ENCODE data around the gene HCN3. TPM values are rescaled to one million over a fixed set of nuclear protein-coding genes. Genes with fewer than 3 reads are reported as not detected.

HCN3 gene
- polyA plus RNA-seq, 2 donors, result 2.4 to 6.6 TPM

- WGBS, 2 donors, result 55 to 57% methylated on average over 5 of the region's 5 CpGs
- Histone ChIP-seq H3K27me3 (ENCODE audit: control insufficient read depth in 1 of 2, insufficient read depth in 2 of 2, low read length in 2 of 2) (no peaks in the 10 kb centered on the region), H3K4me3 (ENCODE audit: low read depth in 1 of 2, low read length in 2 of 2) (peak overlapping the region in 1 of 2 donors; percentile 74), H3K27ac (ENCODE audit: low read depth in 2 of 2, low read length in 1 of 2) (peak overlapping the region in 1 of 2 donors; percentile 97), H3K4me1 (ENCODE audit: control insufficient read depth in 2 of 2, insufficient read depth in 2 of 2, low read length in 1 of 2) (peaks cover 11 to 20% of the 10 kb centered on the region in 2 donors), H3K9me3 (ENCODE audit: control insufficient read depth in 2 of 2, insufficient read depth in 1 of 2, low read depth in 1 of 2, low read length in 1 of 2) (no peaks in the 10 kb centered on the region), H3K36me3 (ENCODE audit: control insufficient read depth in 2 of 2, insufficient read depth in 2 of 2, low read length in 1 of 2) (peaks cover 0 to 12% of the 10 kb centered on the region in 2 donors)
Observed at GRCh38 chr1:155253797-155254196, 23.5 kb upstream of the HCN3 start.

GRCh38 chr1:155254228-155254713 is 23.0 kb upstream of the HCN3 start:
- H3K4me1 ChIP-seq (ENCODE audit: control insufficient read depth in 2 of 2, insufficient read depth in 2 of 2, low read length in 1 of 2), result peaks cover 11 to 20% of the 10 kb centered on the region in 2 donors
- peaks cover 0 to 12% of the 10 kb centered on the region in 2 donors for H3K36me3 ChIP-seq (ENCODE audit: control insufficient read depth in 2 of 2, insufficient read depth in 2 of 2, low read length in 1 of 2)
- peak overlapping the region in 1 of 2 donors; percentile 97 for H3K27ac ChIP-seq (ENCODE audit: low read depth in 2 of 2, low read length in 1 of 2)
- peak overlapping the region; percentile 62 to 74 for H3K4me3 ChIP-seq (ENCODE audit: low read depth in 1 of 2, low read length in 2 of 2)
- H3K27me3 ChIP-seq (ENCODE audit: control insufficient read depth in 1 of 2, insufficient read depth in 2 of 2, low read length in 2 of 2), result no peaks in the 10 kb centered on the region
- WGBS, 2 donors, result 26 to 41% methylated on average over 12 of the region's 12 CpGs
- H3K9me3 ChIP-seq (ENCODE audit: control insufficient read depth in 2 of 2, insufficient read depth in 1 of 2, low read depth in 1 of 2, low read length in 1 of 2), result no peaks in the 10 kb centered on the region

- no peaks in the 10 kb centered on the region for H3K27me3 ChIP-seq (ENCODE audit: control insufficient read depth in 1 of 2, insufficient read depth in 2 of 2, low read length in 2 of 2)
- peaks cover 0 to 12% of the 10 kb centered on the region in 2 donors for H3K36me3 ChIP-seq (ENCODE audit: control insufficient read depth in 2 of 2, insufficient read depth in 2 of 2, low read length in 1 of 2)
- 3 to 4% methylated on average over 33 to 35 of the region's 35 CpGs for WGBS, 2 donors
- peaks cover 11 to 20% of the 10 kb centered on the region in 2 donors for H3K4me1 ChIP-seq (ENCODE audit: control insufficient read depth in 2 of 2, insufficient read depth in 2 of 2, low read length in 1 of 2)
- H3K27ac ChIP-seq (ENCODE audit: low read depth in 2 of 2, low read length in 1 of 2), result peak overlapping the region; percentile 97 to 99
- H3K9me3 ChIP-seq (ENCODE audit: control insufficient read depth in 2 of 2, insufficient read depth in 1 of 2, low read depth in 1 of 2, low read length in 1 of 2), result no peaks in the 10 kb centered on the region
- H3K4me3 ChIP-seq (ENCODE audit: low read depth in 1 of 2, low read length in 2 of 2), result peak overlapping the region; percentile 62 to 74
Observed at GRCh38 chr1:155254714-155255242, 22.5 kb upstream of the HCN3 start.

- Histone ChIP-seq H3K27me3 (ENCODE audit: control insufficient read depth in 1 of 2, insufficient read depth in 2 of 2, low read length in 2 of 2) (no peaks in the 10 kb centered on the region), H3K27ac (ENCODE audit: low read depth in 2 of 2, low read length in 1 of 2) (peak within 1 kb of the TSS; percentile 97 to 99), H3K9me3 (ENCODE audit: control insufficient read depth in 2 of 2, insufficient read depth in 1 of 2, low read depth in 1 of 2, low read length in 1 of 2) (no peaks in the 10 kb centered on the region), H3K36me3 (ENCODE audit: control insufficient read depth in 2 of 2, insufficient read depth in 2 of 2, low read length in 1 of 2) (peaks cover 0 to 16% of the 10 kb centered on the region in 2 donors), H3K4me3 (ENCODE audit: low read depth in 1 of 2, low read length in 2 of 2) (peak within 1 kb of the TSS; percentile 62 to 74), H3K4me1 (ENCODE audit: control insufficient read depth in 2 of 2, insufficient read depth in 2 of 2, low read length in 1 of 2) (peaks cover 11 to 19% of the 10 kb centered on the region in 2 donors)
- WGBS, 2 donors, result 2 to 3% methylated on average over 46 to 54 of the region's 54 CpGs
Observed at GRCh38 chr1:155255243-155256007, 21.8 kb upstream of the HCN3 start, which contains the start of gene ENTREP3. ENTREP3 (minus strand) TSS chr1:155255483; CDS start chr1:155254877, 606 bp downstream.

- Histone ChIP-seq H3K9me3 (ENCODE audit: control insufficient read depth in 2 of 2, insufficient read depth in 1 of 2, low read depth in 1 of 2, low read length in 1 of 2) (no peaks in the 10 kb centered on the region), H3K36me3 (ENCODE audit: control insufficient read depth in 2 of 2, insufficient read depth in 2 of 2, low read length in 1 of 2) (peaks cover 0 to 16% of the 10 kb centered on the region in 2 donors), H3K4me1 (ENCODE audit: control insufficient read depth in 2 of 2, insufficient read depth in 2 of 2, low read length in 1 of 2) (peaks cover 14 to 21% of the 10 kb centered on the region in 2 donors), H3K27ac (ENCODE audit: low read depth in 2 of 2, low read length in 1 of 2) (peak overlapping the region; percentile 97 to 99), H3K4me3 (ENCODE audit: low read depth in 1 of 2, low read length in 2 of 2) (peak overlapping the region; percentile 62 to 74), H3K27me3 (ENCODE audit: control insufficient read depth in 1 of 2, insufficient read depth in 2 of 2, low read length in 2 of 2) (no peaks in the 10 kb centered on the region)
- WGBS, 2 donors, result 64 to 75% methylated on average over 20 of the region's 20 CpGs
Observed at GRCh38 chr1:155256058-155256852, 21.0 kb upstream of the HCN3 start.

GRCh38 chr1:155260276-155260675 is 17.0 kb upstream of the HCN3 start:
- Histone ChIP-seq H3K27ac (ENCODE audit: low read depth in 2 of 2, low read length in 1 of 2) (no peak overlapping the region), H3K4me3 (ENCODE audit: low read depth in 1 of 2, low read length in 2 of 2) (no peak overlapping the region), H3K9me3 (ENCODE audit: control insufficient read depth in 2 of 2, insufficient read depth in 1 of 2, low read depth in 1 of 2, low read length in 1 of 2) (no peaks in the 10 kb centered on the region), H3K36me3 (ENCODE audit: control insufficient read depth in 2 of 2, insufficient read depth in 2 of 2, low read length in 1 of 2) (peaks cover 0 to 25% of the 10 kb centered on the region in 2 donors), H3K4me1 (ENCODE audit: control insufficient read depth in 2 of 2, insufficient read depth in 2 of 2, low read length in 1 of 2) (peaks cover 5 to 8% of the 10 kb centered on the region in 2 donors), H3K27me3 (ENCODE audit: control insufficient read depth in 1 of 2, insufficient read depth in 2 of 2, low read length in 2 of 2) (no peaks in the 10 kb centered on the region)
- WGBS, 2 donors, result 90 to 95% methylated on average over 5 of the region's 5 CpGs

GRCh38 chr1:155261493-155261851 is 15.8 kb upstream of the HCN3 start:
- Histone ChIP-seq H3K4me3 (ENCODE audit: low read depth in 1 of 2, low read length in 2 of 2) (peak overlapping the region; percentile 82 to 90), H3K9me3 (ENCODE audit: control insufficient read depth in 2 of 2, insufficient read depth in 1 of 2, low read depth in 1 of 2, low read length in 1 of 2) (no peaks in the 10 kb centered on the region), H3K27me3 (ENCODE audit: control insufficient read depth in 1 of 2, insufficient read depth in 2 of 2, low read length in 2 of 2) (no peaks in the 10 kb centered on the region), H3K36me3 (ENCODE audit: control insufficient read depth in 2 of 2, insufficient read depth in 2 of 2, low read length in 1 of 2) (peaks cover 8 to 29% of the 10 kb centered on the region in 2 donors), H3K27ac (ENCODE audit: low read depth in 2 of 2, low read length in 1 of 2) (peak overlapping the region; percentile 92 to 97), H3K4me1 (ENCODE audit: control insufficient read depth in 2 of 2, insufficient read depth in 2 of 2, low read length in 1 of 2) (peaks cover 5 to 7% of the 10 kb centered on the region in 2 donors)
- WGBS, 2 donors, result 0% methylated on average over 9 of the region's 9 CpGs

- H3K27me3 ChIP-seq (ENCODE audit: control insufficient read depth in 1 of 2, insufficient read depth in 2 of 2, low read length in 2 of 2), result no peaks in the 10 kb centered on the region
- WGBS, 2 donors, result 0% methylated on average over 47 of the region's 47 CpGs
- peaks cover 5% of the 10 kb centered on the region in 2 donors for H3K4me1 ChIP-seq (ENCODE audit: control insufficient read depth in 2 of 2, insufficient read depth in 2 of 2, low read length in 1 of 2)
- peaks cover 12 to 28% of the 10 kb centered on the region in 2 donors for H3K36me3 ChIP-seq (ENCODE audit: control insufficient read depth in 2 of 2, insufficient read depth in 2 of 2, low read length in 1 of 2)
- H3K9me3 ChIP-seq (ENCODE audit: control insufficient read depth in 2 of 2, insufficient read depth in 1 of 2, low read depth in 1 of 2, low read length in 1 of 2), result no peaks in the 10 kb centered on the region
- H3K27ac ChIP-seq (ENCODE audit: low read depth in 2 of 2, low read length in 1 of 2), result peak within 1 kb of the TSS; percentile 92 to 97
- H3K4me3 ChIP-seq (ENCODE audit: low read depth in 1 of 2, low read length in 2 of 2), result peak within 1 kb of the TSS; percentile 82 to 90
Observed at GRCh38 chr1:155261852-155262673, 15.2 kb upstream of the HCN3 start, which contains the start of gene SCAMP3. SCAMP3 (minus strand) TSS chr1:155262360; CDS start chr1:155262151, 209 bp downstream.

All from esophagus (tissue), 2 donors.